GM12873 (cell line): Measurements from ENCODE around the gene PPOX.

Source experiments
- CTCF ChIP-seq: IDR thresholded peaks from 2 replicates; pipeline ENCODE4 v1.5.1; 2012; ENCODE audit warnings: low read depth, mild to moderate bottlenecking, moderate library complexity, low read length, control low read depth; ENCODE audit not compliant: insufficient read depth; ENCODE audit errors: missing control alignments

Gene PPOX

GRCh38 chr1:161162806-161163205, 3.4 kb upstream of the PPOX start:
- TF ChIP-seq CTCF = no peak

- no peak for TF ChIP-seq CTCF
Measured at GRCh38 chr1:161163793-161164192, 2.4 kb upstream of the PPOX start.

- TF ChIP-seq CTCF = no peak
Measured at GRCh38 chr1:161164901-161165610, 1.2 kb upstream of the PPOX start.

GRCh38 chr1:161166669-161167548, 683 bp downstream of the PPOX start:
- TF ChIP-seq CTCF = no peak

GRCh38 chr1:161168906-161169305, 2.7 kb downstream of the PPOX start:
- no peak for TF ChIP-seq CTCF

- TF ChIP-seq CTCF = no peak
Measured at GRCh38 chr1:161171191-161171590, 5.0 kb downstream of the PPOX start.

GRCh38 chr1:161171696-161172095, 5.5 kb downstream of the PPOX start:
- no peak for TF ChIP-seq CTCF
